Stimulated activated CD4-positive, alpha-beta T cell treated with anti-CD3 and anti-CD28 coated beads, Interleukin-1b, Interleukin-23, amount 100 ng/mL, for 48 hours (primary cell): ENCODE results near the gene SLC22A31.
A peak's percentile ranks its signal among the peaks of the same experiment; 100 is the strongest.

Source experiments
- DNase-seq: peaks from one replicate; pipeline ENCODE4 v3.0.0-alpha.2; 2020

Gene SLC22A31

DNA sequence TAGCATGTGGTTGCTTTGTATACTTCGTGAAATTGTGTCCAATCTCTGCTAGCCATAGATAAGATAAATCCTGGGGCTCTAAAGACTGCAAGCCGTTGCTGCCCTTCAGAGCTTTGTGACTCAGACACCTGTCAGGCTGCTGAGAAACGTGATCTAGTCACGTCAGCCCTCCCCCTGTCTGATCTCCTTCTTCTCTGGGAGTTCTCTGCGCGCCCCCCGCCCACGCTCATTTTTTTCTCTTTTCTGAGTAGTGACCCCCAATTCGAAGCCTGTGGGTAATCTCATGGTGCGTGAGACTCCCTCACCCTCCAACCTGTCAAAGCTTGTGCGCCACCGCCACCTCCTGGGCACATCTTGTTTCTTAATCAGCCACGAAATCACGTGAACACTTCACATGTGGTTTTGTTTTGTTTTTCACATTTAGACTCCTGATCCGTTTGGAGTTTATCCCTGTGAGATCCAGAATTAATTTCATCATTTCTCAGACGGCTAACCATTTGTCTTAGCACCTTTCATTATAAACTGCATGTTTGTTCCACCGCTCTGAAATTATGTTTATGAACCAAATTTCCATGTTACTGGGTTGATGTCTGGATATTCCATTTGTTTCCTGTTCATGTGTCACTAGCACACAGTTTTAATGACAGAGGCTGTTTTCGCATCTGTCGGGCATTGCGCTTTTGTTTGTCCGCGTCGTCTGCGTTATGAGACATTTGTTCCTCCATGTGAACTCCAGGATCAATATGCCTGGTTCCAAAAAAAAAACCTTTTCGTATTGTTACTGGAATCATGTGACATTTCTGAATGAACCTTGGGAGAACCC is 16.2 kb upstream of the SLC22A31 start:
- peak; percentile 75 for DNase-seq

GRCh38 chr16:89210904-89211515 is 10.7 kb upstream of the SLC22A31 start:
- no peak for DNase-seq

GRCh38 chr16:89210165-89210903 is 10.0 kb upstream of the SLC22A31 start:
- DNase-seq = no peak

GRCh38 chr16:89209522-89210044 is 9.2 kb upstream of the SLC22A31 start:
- DNase-seq = no peak

- no peak for DNase-seq
Observed at GRCh38 chr16:89207993-89208392, 7.7 kb upstream of the SLC22A31 start.

GRCh38 chr16:89202422-89203215 is 2.3 kb upstream of the SLC22A31 start:
- no peak for DNase-seq

DNA sequence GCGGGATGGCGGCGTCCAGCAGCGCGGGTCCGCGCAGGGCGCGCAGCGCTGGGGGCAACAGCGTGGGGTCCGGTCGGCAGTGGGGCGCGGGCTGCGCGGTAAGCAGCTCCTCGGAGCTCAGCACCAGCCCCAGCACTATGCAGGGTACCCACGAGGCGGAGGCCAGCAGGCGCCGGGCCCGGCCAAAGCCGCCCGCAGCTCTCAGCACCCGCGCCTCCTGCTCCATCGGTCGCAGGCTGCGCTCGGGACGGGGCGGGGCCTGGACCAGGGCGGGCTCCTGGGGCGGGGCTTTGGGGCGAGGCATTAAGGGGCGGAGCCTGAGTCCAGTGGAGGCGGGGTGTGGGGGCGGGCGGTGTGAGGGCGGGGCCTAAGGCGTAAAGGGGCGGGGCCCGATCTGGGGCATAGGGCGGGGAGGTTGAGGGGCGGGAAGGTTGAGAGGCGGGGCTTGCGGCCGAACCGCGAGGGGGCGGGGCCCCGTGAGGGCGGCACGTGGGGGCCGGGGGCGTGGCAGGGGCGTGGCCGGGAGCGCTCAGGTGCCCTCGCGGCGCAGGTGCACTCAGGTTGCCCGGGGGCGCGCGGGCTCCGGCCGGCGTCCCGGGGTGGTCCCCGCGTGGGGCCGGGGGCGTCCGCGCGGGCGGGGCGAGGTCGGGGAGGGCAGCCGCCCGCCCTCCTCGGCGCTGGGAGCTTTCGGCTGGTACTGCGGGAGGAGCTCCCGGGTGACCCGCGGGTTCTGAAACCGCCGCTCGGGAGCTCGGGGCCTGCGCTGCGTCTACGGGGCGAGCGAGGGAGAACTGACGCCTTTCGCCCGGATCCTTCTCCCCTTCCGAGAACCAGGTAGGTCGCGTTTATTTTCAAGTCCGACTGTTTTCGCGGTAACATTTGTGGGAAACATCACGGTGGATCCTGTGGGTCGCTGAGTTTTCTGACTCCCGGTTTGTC is 1.4 kb upstream of the SLC22A31 start:
- peak; percentile 87 for DNase-seq

GRCh38 chr16:89200850-89201411 is 594 bp upstream of the SLC22A31 start:
- DNase-seq = no peak

DNA sequence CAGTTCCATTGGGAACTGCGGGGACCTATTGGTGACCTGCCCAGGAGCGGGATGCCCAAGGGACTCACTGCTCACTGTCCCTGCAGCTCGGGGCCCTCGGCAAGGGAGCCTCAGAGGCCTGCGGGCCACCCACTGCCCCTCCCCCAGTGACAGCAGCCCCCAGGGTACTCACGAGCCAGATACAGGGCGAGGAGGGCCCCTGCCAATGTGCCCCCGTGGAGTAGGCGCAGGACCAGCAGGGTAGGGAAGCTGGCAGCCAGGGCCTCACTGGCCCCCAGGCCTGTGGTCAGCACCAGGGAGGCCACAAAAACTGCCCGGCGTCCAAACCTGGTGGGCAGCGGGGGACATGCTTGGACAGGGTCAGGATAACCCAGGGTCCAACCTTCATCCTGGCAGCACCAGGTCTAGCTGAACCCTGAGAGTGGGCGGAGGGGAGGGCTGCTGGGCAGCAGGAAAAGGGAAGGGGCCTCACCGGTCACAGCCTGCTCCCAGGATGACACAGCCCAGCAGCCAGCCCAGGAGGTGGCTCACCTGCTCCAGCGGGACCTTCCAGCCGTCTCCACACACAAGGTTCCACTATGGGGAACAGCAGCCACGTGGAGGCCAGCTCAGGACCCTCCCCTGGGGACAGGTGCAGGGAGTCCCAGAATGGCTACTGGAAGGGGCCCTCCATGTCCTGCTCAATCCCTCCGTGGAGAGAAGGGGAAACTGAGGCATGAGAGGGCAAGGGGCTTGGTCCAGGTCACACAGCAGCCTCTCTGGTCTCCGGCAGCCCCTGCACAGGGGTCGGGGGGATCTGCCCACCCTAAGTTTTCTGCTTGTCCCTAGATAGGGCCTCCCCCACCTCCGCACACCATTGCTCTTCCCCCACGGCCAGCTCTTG is 855 bp downstream of the SLC22A31 start:
- no peak for DNase-seq

GRCh38 chr16:89198417-89199240 is 1.7 kb downstream of the SLC22A31 start:
- no peak for DNase-seq

DNA sequence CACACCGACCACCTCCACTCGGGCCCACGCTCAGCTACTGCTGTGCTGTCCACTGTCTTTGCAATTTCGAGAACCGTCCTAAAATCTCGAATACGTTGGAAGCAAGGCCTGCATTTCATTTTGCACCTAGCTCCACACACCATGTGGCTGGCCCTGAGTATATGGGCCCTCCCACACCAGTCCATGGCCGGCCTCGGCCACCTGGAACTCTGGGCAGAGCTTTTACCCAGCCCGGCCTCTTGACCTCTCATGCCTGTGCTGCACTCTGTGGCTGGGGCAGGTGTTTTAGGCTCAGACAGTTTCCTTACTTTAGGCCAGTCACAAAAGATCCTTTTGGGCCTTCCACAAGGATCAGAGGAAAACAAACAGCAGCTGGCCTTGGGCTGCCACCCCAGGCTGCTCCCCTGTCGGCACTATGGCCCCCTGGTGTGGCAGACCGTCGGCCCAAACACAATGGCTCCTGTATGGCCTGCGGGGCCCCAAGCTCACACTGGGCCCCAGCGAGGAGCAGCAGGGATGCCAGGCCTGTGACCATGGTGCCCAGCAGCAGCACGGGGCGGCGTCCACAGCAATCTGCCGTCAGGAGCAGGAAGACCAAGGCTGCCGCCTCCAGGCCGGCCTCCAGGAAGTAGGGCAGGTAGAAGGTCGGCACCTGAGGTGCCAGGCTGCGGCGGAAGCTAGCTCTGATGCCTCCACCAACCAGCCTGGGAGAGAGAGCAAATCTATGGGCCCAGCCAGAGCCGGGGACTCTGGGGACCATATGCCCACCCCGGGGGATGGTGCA is 2.5 kb downstream of the SLC22A31 start:
- DNase-seq = no peak

DNA sequence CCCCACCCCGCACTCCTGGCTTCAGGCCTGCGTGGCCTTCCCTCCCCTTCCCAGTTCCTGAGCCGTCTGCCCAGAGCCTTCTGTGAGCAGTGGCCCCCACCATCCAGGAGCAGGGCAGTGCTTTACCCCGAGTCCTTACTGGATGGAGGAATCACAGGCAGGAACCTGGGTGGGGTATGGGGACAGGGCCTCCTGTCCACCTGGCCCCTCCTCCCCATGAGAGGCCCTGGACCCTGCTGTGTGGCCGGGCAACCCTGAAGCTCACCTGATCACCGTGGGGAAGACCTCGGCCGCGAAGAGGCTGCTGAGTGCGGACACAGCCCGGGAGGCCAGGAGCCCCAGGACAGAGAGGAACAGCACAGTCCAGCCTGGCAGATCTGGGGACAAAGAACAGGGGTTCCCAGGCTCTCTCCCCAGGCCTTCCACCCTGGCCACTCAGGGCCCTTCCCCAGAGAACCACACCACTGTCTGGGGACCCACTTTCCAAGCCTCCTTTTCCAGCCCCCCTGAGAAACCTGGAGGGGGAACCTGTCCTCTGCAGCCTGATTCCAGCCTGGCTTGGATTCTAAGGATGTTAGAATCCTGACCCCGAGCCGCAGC is 3.2 kb downstream of the SLC22A31 start:
- no peak for DNase-seq

DNA sequence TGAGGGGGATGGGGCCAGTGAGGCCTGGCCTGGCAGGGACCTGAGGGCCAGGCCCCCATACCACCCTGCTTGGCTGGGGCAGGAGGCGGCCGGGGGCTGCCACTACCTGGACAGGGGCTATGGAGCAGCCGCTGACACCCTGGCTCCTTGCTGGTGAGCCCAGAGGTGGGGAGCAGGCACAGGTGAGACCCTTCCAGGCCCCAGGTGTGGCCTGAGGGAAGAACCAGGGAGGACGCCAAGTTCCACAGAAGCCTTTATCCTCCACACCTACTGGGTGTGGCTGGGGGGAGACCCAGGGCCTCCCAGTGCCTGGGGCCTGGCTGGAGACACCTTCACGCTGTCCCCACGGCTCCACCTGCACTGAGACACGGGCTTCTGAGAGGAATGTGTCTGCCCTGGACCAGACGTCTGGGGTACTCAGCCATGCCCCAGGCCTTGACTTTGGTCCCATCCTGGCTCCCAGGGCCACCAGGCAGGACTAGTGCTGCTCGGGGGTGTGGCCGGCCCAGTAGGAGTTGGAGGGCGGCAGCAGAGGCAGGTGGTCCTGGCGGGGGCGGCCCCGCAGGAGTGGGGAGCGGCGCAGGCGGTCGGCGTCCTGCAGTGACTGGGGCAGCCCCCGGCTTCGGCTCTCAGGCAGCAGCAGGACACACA is 4.7 kb downstream of the SLC22A31 start:
- DNase-seq = no peak

GRCh38 chr16:89194340-89195311 is 5.7 kb downstream of the SLC22A31 start:
- DNase-seq = no peak

GRCh38 chr16:89193576-89194293 is 6.6 kb downstream of the SLC22A31 start:
- DNase-seq = no peak
